ENCODE measurements around the gene CCDC182. TPM values are rescaled to one million over a fixed set of nuclear protein-coding genes. Genes with fewer than 3 reads are reported as not detected.

Gene CCDC182
- total RNA-seq, 6 donors from 2014 or later = not detected

- Histone ChIP-seq H3K27ac (no peak overlapping the region), H3K4me3 (no peak overlapping the region), H3K4me1 (peaks cover 9 to 11% (median 11%) of the 10 kb centered on the region in 4 donors), H3K27me3 (no peaks in the 10 kb centered on the region), H3K36me3 (no peaks in the 10 kb centered on the region), H3K9me3 (no peaks in the 10 kb centered on the region)
- ATAC-seq (ENCODE audit: low FRiP score in 2 of 2) (peak in 1 of 2 donors; percentile 17), DNase-seq (no peak)
- WGBS, 2 donors = 51 to 62% methylated on average over 19 to 23 of the region's 23 CpGs
- TF ChIP-seq CTCF (IDR thresholded peaks at IDR 0.05) = no peak
- no peak for TF ChIP-seq POLR2A (IDR thresholded peaks at IDR 0.05)
- no peak for TF ChIP-seq EP300 (IDR thresholded peaks at IDR 0.05)
- TF ChIP-seq POLR2AphosphoS5 (IDR thresholded peaks at IDR 0.05) = no peak
Observed at GRCh38 chr17:57750109-57750871, 5.2 kb upstream of the CCDC182 start.

DNA sequence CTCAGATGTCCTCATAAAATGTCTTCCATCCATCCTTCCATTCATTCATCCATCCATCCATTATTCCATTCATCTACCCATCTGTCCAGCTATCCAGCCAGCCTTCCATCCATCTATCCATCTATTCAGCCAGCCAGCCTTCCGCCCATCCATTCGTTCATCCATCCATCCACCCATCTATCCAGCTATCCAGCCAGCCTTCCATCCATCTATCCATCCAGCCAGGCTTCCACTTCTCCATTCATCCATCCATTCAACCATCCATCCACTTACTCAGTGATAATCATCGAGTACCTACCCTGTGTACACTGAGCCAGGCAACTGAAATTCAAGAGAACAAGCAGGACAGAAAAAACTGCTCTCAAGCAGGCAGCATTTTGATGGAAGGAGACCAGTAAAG is 4.6 kb upstream of the CCDC182 start:
- Histone ChIP-seq H3K9me3 (no peaks in the 10 kb centered on the region), H3K27me3 (no peaks in the 10 kb centered on the region), H3K27ac (no peak overlapping the region), H3K36me3 (no peaks in the 10 kb centered on the region), H3K4me1 (peaks cover 9 to 11% (median 11%) of the 10 kb centered on the region in 4 donors), H3K4me3 (no peak overlapping the region)
- no peak for DNase-seq
- 78 to 89% methylated on average over 3 of the region's 3 CpGs for WGBS, 2 donors
- no peak for TF ChIP-seq POLR2AphosphoS5 (IDR thresholded peaks at IDR 0.05)
- no peak for TF ChIP-seq EP300 (IDR thresholded peaks at IDR 0.05)
- no peak for TF ChIP-seq CTCF (IDR thresholded peaks at IDR 0.05)
- TF ChIP-seq POLR2A (IDR thresholded peaks at IDR 0.05) = no peak
- no peak for ATAC-seq (ENCODE audit: low FRiP score in 2 of 2)

GRCh38 chr17:57747221-57748017 is 2.3 kb upstream of the CCDC182 start:
- H3K4me1 ChIP-seq = peaks cover 9 to 11% (median 11%) of the 10 kb centered on the region in 4 donors
- peak in 1 of 2 donors; percentile 65 for ATAC-seq (ENCODE audit: low FRiP score in 2 of 2)
- no peaks in the 10 kb centered on the region for H3K9me3 ChIP-seq

GRCh38 chr17:57746221-57746620 is 1.1 kb upstream of the CCDC182 start:
- Histone ChIP-seq H3K4me1 (peaks cover 9 to 11% (median 10%) of the 10 kb centered on the region in 4 donors), H3K27ac (no peak overlapping the region), H3K27me3 (no peaks in the 10 kb centered on the region), H3K36me3 (no peaks in the 10 kb centered on the region), H3K4me3 (no peak overlapping the region), H3K9me3 (no peaks in the 10 kb centered on the region)
- ATAC-seq (ENCODE audit: low FRiP score in 2 of 2) (no peak), DNase-seq (no peak)
- TF ChIP-seq POLR2AphosphoS5 (IDR thresholded peaks at IDR 0.05) = no peak
- no peak for TF ChIP-seq POLR2A (IDR thresholded peaks at IDR 0.05)
- no peak for TF ChIP-seq EP300 (IDR thresholded peaks at IDR 0.05)
- no peak for TF ChIP-seq CTCF (IDR thresholded peaks at IDR 0.05)

More at GRCh38 chr17:57747221-57748017, 2.3 kb upstream of the CCDC182 start:
- TF ChIP-seq CTCF (IDR thresholded peaks at IDR 0.05) (peak; percentile 33 to 65 (median 58)), POLR2AphosphoS5 (IDR thresholded peaks at IDR 0.05) (no peak)
- Histone ChIP-seq H3K4me3 (no peak overlapping the region), H3K27ac (no peak overlapping the region), H3K27me3 (no peaks in the 10 kb centered on the region), H3K36me3 (no peaks in the 10 kb centered on the region)
- peak in 1 of 2 donors; percentile 29 for DNase-seq
- WGBS, 2 donors = 24 to 32% methylated on average over 6 of the region's 6 CpGs

All from upper lobe of left lung (tissue), 6 donors.